HG02885 (cell line): ENCODE measurements around the gene LMOD1.
A peak's percentile ranks its signal among the peaks of the same experiment; 100 is the strongest.
"Not testable (repeated sequence)": the region's sequence is repeated elsewhere in the genome, so short reads cannot be mapped to it uniquely, and the experiment has no call there.

Source experiments
- ATAC-seq: cut with Tn5 transposase; IDR thresholded peaks from one replicate; pipeline ENCODE4 v1.9.1; 2021; ENCODE audit warnings: mild to moderate bottlenecking; ENCODE audit not compliant: unreplicated experiment, poor library complexity

Gene LMOD1

DNA sequence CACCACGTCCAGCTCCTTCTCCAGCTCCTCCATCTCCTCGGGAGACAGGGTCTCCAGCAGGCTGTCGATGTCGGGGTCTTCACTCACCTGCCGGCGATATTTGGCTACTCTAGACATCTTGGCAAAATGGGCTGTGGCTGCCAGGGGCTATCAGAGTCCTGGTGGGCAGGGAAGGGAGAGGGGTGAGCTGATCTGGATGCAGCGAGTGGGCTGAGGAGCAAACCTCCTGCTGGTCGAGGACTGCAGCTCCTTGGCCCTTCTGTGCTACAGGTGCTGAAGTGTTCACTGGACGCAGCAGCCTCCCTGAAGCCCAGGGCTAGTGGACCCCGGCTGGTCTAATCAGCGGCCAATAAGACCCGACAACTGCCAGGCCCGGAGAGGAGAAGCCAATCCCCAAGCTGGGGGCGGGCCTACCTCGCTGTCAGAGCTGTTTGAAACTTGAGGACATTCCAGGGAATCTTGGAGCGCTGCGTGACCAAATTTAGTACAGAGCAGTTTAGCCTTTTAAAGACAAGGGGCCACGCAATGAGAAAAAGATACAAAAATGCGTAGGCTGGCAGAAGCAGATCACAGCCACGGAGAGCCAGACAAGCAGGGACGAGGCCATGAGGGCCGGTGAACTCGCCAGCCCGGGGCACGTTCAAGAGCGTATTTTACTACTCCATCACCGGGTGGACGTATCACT lies at the start of gene LMOD1:
Gene LMOD1 (minus strand): TSS at position 325 of the 685 bp plus-strand sequence. CDS start 208 bp downstream, at position 117.
- ATAC-seq = no peak

DNA sequence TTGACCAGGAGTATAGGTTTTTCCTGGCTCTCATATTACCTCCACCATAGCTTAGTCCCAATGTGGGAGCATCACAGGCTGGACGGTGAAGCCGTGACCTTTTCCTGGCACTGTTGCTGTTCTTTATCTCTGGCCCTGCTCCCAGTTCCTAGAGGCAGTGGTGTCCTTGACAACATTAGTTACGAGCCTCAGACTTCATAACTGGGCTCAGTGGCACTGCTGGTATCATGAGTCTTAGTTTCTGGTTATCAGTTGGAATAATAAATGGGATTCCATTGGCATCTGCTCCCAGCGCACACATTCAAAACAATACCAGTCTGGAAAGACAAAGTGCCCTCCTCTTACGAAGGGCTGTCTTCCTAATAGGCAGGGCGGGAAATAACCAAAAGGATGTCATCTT lies 44.1 kb upstream of the LMOD1 start:
- ATAC-seq = no peak

DNA sequence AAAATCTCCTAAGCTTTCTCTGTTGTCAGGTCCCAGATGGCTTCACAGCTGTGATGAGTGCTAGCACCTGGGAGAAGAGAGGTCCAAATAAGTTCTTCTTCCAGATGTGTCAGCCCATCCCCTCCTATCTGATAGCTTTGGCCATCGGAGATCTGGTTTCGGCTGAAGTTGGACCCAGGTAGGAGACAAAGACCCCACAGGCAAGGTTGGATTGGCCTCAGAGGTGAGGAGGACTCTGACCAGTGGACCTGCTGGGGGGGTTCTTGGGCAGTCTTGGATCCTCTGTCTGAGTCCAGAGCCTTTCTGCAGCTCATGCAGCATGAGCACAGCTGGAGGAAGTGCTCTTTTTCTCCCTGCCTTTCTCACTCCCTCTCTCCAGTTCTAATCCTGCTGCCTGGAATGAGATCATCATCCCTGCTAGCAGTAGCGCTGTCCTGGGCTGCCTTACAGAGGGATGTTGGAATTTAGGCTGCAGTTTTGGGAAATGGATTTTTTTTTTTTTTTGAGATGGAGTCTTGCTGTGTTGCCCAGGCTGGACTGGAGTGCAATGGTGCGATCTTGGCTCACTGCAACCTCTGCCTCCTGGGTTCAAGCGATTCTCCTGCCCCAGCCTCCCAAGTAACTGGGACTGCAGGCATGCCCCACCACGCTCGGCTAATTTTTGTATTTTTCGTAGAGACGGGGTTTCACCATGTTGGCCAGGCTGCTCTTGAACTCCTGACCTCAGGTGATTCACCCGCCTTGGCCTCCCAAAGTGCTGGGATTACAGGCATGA lies 43.2 kb upstream of the LMOD1 start:
- no peak for ATAC-seq

DNA sequence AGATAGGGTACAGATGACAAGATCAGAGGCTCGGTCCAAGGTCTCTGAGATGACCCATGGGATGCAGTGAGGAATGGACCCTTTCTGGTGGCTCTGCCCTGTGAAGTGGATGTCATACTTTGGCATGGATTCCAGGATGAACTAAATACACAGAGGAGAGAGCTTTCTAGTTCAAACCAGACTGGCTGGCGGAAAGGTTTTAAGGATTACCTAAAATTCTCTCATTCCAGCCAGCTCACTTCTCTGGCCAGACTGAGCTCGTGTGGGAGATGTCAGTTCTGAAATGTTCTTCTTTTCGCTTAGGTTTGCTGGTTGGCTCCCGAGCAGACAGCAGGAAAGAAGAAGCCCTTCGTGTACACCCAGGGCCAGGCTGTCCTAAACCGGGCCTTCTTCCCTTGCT lies 42.3 kb upstream of the LMOD1 start:
- ATAC-seq = no peak

DNA sequence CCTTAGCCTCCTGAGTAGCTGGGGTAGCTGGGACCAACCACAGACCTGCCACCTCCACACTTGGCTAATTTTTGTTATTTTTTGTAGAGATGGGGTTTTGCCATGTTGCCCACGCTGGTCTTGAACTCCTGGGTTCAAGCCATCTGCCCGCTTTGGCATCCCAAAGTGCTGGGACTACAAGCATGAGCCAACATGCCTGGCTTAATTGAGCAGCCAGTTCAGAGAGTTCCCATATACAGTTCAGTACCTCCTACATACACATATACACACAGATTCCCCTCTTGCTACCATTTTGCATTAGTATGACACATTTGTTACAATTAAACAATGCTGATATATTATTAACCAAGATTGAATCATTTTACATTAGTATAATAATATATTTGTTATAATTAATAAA lies 39.0 kb upstream of the LMOD1 start:
- no peak for ATAC-seq

DNA sequence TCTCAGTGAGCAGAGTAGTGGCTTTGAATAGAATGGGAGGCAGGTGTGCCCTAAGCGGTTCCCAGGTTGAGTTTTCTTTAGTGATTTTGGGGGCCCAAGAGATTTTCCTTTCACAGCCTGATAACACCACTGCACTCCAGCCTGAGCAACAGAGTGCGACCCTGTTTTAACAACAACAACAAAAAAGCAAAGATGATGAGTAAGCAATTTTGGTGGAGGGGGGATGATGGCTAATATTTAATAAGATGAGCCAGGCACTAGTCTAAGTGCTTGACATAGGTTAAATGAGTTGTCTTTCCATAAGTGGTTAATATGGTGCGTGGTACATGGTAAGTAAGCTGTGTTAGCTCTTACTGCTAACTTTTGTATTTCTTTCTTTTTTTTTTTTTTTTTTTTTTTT lies 38.1 kb upstream of the LMOD1 start:
- no peak for ATAC-seq

DNA sequence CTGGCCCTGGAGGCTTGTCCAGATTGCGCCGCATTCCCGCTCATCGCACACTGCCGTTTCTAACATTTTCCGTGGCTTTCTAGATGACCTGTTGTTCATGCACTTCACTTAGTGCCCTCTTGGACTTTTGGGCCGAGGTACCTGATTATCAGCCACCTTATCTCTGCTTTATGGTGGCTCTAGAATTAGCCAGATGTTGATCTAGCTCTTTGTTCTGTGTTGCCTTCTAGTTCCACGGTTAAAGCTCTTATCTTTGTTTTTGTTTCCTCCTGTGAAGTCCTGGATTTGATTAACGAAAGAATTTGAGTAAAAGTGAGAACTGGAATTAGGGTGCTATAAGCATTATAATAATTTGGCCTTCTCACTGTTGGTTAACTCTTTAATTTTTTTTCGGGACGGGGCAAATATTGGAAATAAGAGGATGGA lies 37.0 kb upstream of the LMOD1 start:
- no peak for ATAC-seq

DNA sequence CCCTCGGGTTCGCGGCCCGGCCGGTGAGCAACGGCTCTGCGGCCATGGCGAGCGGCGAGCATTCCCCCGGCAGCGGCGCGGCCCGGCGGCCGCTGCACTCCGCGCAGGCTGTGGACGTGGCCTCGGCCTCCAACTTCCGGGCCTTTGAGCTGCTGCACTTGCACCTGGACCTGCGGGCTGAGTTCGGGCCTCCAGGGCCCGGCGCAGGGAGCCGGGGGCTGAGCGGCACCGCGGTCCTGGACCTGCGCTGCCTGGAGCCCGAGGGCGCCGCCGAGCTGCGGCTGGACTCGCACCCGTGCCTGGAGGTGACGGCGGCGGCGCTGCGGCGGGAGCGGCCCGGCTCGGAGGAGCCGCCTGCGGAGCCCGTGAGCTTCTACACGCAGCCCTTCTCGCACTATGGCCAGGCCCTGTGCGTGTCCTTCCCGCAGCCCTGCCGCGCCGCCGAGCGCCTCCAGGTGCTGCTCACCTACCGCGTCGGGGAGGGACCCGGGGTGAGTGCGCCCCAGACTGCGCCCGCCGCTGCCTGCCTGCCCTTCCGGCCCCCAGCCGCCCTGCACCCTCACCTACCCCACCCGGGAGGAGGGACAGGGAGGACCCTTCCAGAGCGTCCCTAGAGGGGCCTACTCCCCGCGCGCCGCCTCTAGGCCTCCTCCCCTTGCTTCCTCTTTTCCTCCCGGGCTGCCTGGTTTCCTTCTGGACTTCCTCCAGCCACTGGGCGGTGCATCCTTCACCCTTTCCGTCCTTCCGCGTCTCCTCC lies 36.5 kb upstream of the LMOD1 start, which contains the start of gene RNPEP:
Gene RNPEP (plus strand): TSS at position 26 of the 757 bp plus-strand sequence. CDS start 19 bp downstream, at position 45.
- peak; percentile 64 for ATAC-seq

DNA sequence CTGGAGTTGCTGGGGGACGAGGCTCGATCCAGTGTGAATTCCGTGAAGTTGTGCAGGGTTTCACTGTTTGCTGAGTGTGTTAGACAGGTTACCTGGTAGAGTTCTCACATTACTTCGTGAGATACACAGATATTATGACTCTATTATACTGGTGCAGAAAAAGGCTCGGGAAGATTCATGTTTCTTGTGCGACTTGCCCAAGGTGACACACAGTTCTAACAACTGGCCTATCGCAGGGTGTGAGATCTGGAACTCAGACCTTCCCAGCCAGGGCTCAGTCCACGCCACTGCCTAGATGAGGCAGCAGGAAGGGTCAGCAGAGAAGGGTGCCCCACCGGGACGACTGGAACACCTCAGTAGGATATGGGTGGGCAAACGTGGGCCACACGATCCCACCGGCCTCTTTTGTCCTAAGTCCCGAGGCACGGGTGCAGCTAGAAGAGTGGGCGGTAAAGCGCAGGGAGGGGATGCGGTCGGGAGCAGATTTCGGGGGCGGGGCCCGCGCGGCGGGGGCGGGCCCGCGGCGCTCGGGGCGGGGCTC lies 35.8 kb upstream of the LMOD1 start:
- ATAC-seq = peak; percentile 86

DNA sequence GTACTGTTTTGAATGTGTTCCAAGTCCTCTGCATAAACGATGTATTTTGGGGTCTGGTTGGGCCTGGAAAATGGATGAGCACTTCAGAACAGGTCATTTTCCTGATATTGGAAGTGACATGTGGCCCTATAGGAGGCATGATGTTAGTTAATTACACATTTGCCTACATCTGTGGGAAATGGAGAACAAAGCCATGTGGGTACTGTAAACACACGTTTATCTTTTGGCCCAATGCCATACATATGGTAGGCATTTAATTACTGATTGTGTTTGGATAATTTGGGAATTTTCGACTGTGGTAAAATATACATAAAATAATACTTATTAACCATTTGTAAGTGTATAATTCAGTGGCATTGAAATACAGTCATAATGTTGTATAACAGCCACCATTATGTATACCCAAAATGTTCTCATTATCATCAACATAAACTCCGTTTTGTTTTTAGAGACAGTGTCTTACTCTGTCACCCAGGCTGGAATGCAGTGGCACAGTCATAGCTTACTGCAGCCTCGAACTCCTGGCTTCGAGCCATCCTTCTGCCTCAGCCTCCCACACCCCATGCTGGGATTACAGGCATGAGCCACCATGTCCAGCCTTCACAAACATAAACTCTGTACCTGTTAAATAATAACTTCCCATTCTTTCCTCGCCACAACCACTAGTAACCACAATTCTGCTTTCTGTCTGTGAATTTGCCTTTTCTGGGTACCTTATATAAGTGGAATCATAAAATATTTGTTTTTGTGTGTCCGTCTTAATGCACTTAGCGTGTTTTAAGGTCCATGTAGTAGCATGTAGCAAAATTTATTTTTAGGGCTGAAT lies 24.2 kb upstream of the LMOD1 start:
- no peak for ATAC-seq

DNA sequence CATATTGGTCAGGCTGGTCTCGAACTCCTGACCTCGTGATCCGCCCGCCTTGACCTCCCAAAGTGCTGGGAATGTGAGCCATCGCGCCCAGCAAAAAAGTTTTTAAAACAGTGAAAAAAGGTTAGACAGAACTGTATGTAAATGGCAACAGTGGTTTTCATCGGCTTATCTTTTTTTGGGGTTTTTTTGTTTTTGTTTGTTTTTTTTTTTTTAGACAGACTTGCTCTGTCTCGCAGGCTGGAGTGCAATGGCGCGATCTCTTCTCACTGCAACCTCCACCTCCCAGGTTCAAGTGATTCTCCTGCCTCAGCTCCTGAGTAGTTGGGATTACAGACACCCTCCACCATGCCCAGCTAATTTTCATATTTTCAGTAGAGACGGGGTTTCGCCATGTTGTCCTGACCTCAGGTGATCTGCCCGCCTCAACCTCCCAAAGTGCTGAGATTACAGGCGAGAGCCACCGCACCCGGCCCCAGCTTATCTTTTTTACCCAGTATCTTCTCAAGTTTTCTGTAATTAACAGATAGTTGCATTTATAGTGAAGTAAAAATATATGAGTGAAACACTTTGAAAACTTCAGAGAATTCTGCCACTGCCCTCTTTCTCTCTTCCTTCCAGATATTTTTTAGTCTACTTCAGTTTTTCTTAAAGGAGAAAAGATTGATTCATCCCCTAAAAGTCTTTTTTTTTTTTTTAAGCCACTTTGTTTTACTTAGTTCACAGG lies 22.0 kb upstream of the LMOD1 start:
- ATAC-seq = no peak

DNA sequence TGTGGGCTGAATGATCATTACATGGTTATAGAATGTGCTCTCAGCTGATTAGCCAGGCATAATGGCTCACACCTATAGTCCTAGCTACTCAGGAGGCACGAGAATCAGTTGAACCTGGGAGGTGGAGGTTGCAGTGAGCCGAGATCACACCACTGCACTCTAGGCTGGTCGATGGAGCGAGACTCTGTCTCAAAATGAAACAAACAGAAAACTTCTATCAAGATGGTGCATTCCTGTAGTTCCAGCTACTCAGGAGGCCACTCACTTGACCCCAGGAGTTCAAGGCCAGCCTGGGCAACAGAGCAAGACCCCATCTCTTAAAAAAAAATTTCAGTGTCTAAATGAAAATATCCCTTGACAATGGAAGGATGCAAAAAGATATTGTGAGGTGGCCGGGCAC lies 19.8 kb upstream of the LMOD1 start:
- no peak for ATAC-seq

DNA sequence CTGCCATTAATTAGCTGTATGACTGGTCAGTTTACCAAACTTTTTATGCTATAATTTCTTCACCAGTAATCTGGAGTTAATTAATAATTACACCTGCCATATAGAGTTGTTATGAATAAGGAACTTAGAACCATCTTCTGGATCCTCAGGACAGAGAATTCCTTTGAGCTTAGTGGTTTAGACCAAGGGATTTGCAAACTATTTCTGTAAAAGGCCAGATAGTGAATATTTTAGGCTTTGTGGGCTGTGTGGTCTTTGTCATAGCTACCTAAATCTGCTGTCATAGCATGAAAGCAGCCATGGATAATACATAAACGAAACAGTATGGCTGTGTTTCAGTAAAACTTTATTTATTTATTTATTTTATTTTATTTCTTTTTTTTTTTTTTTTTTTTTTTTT lies 17.9 kb upstream of the LMOD1 start:
- no peak for ATAC-seq

DNA sequence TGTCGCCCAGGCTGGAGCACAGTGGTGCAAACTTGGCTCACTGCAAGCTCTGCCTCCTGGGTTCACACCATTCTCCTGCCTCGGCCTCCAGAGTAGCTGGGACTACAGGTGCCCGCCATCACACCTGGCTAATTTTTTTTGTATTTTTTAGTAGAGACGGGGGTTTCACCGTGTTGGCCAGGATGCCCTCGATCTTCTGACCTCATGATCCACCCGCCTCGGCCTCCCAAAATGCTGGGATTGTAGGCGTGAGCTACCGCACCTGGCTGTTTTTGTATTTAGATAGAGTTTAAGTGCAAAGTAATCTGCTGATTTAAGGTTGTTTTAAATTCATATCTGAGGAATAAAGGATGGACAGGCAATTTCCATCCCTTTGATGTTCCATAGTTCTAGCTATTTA lies 16.0 kb upstream of the LMOD1 start:
- ATAC-seq = not testable (repeated sequence)

DNA sequence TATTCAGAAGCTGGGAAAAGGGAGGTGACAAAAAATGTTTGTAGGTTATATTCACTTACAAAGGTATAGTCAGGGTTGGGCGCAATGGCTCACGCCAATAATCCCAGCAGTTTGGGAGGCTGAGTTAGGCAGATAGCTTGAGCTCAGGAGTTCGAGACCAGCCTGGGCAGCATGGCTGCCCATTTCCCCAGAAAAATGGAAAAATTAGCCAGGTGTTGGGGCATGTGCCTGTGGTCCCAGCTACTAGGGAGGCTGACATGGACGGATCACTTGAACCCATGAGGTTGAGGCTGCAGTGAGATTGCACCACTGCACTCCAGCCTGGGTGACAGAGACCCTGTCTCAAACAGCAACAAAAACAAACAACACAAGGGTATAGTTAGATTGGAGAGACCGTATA lies 12.0 kb upstream of the LMOD1 start:
- ATAC-seq = no peak

DNA sequence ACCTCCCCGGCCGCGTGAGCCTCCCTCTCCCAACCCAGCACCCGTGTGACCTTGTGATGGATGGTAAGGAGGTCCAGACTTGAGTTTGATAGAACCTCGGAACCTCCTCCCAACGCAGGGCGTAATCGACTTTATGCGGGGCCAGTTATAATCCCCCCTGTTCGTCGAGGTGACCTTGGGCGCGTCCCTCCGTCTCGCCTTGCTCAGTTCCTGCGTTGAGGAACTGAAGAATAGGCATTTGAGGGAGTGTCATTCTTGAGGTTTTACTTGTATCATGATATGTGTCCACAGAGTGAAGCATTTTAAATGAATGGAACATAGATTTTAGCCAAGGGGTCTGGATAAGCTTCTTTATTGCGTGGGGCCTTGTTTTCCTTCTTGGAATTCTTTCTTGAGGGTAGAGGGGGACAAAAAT lies 9.4 kb upstream of the LMOD1 start:
- ATAC-seq = no peak

DNA sequence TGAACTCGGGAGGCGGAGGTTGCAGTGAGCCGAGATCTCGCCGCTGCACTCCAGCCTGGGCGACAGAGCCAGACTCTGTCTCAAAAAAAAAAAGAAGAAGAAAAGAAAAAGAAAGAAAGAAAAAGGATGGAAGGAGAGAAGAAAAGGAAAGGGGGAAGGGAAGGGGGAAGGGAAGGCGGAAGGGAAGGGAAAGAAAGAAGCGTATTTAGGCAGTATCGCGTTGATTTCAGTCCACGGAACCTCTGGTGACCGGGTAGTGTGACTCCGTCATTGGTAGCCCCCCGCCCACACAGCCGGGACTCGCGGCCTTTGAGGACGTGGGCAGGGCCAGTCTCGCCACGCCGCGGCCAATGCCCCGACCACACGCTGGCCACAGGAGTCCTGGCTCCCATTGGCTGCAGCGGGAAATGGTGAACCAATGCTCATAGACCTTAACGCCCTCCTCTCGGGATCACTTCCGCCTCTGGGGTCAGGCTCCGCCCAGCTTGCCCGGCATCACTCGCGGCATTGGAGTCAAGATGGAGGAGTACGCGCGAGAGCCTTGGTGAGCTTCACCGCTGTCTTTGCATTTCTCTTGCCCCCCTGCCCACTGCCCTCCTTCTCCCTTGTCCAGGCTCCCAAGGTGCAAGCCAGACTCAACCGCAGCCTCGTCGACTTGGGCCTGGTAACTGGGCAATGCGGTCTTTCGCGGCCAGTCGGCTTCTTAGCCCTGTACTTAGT lies 8.8 kb upstream of the LMOD1 start, which contains the start of gene TIMM17A:
Gene TIMM17A (plus strand): TSS at position 495 of the 720 bp plus-strand sequence. CDS start 24 bp downstream, at position 519.
- ATAC-seq = peak; percentile 100

DNA sequence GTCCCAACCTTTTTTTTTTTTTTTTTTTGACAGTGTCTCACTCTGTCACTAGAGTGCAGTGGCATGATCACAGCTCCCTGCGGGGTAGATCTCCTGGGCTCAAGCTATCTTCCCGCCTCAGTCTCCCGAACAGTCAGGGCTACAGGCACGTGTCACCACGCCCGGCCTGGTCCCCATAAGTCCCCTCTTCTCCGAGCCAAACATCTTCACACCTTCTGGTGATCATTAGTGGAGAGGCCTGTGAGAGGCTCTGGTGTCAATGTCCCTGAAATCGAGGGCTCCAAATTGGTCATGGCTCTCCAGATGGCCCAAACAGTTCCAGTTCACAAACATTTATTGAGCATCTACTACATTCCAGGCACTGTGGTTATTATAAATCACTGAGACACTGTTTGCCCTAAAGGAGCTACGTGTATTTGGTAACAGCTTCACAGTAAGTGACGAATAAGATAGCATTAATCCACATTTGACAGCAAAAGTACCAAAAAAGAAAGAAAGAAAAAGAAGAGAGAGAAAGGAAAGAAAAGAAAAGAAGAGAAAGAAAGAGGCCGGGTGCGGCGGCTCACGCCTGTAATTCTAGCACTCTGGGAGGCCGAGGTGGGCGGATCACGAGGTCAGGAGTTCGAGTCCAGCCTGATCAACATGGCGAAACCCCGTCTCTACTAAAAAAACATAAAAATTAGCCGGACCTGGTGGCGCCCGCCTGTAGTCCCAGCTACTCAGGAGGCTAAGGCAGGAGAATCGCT lies 8.1 kb upstream of the LMOD1 start:
- no peak for ATAC-seq
